CD4-positive, alpha-beta T cell treated with Interleukin-4 for 4 hours (primary cell): ENCODE measurements around the gene GPRASP3.

ENCODE experiments used
- DNase-seq: peaks from one replicate; pipeline ENCODE4 v3.0.0-alpha.2; 2020

GPRASP3 gene

GRCh38 chrX:102765217-102765616 is 44.7 kb downstream of the GPRASP3 start:
- no peak for DNase-seq

- no peak for DNase-seq
These were observed 45.3 kb downstream of the GPRASP3 start for GRCh38 chrX:102765809-102766208.

- no peak for DNase-seq
These were observed 46.7 kb downstream of the GPRASP3 start for GRCh38 chrX:102767287-102767686.

- DNase-seq, result peak; percentile 86
These were observed 48.6 kb downstream of the GPRASP3 start for GRCh38 chrX:102768987-102769761.
